ENCODE data around the gene MUSK.

MUSK gene

DNA sequence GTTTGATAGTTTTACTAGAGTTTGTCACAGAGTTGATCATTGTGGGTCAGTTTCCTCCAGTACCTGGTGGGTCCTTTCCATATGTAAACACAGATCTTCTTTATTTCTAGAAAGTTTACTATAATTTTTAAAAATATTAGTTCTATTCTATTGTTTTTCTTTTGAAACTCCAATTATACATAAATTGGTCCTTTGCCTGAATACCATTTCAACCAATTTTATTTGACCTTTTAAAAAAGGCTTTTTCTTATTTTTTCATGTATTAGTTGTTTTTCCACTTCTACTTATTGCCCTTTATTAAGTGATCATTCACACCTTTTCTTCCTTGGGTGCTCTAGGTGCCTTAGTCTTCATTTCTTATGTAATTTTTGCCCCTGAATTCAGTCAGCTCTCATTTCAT lies 33.0 kb upstream of the MUSK start:
- TF ChIP-seq, protein P1, sequence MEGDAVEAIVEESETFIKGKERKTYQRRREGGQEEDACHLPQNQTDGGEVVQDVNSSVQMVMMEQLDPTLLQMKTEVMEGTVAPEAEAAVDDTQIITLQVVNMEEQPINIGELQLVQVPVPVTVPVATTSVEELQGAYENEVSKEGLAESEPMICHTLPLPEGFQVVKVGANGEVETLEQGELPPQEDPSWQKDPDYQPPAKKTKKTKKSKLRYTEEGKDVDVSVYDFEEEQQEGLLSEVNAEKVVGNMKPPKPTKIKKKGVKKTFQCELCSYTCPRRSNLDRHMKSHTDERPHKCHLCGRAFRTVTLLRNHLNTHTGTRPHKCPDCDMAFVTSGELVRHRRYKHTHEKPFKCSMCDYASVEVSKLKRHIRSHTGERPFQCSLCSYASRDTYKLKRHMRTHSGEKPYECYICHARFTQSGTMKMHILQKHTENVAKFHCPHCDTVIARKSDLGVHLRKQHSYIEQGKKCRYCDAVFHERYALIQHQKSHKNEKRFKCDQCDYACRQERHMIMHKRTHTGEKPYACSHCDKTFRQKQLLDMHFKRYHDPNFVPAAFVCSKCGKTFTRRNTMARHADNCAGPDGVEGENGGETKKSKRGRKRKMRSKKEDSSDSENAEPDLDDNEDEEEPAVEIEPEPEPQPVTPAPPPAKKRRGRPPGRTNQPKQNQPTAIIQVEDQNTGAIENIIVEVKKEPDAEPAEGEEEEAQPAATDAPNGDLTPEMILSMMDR (IDR thresholded peaks at IDR 0.05; ENCODE audit: borderline replicate concordance, control extremely low read depth, extremely low read depth, insufficient read depth, missing control alignments): no peak
- no peak for DNase-seq (ENCODE audit: low spot score)
- in situ Hi-C loops (cut with MboI; ENCODE audit: low sequenced_read_pairs, unreplicated experiment): no loop called here

DNA sequence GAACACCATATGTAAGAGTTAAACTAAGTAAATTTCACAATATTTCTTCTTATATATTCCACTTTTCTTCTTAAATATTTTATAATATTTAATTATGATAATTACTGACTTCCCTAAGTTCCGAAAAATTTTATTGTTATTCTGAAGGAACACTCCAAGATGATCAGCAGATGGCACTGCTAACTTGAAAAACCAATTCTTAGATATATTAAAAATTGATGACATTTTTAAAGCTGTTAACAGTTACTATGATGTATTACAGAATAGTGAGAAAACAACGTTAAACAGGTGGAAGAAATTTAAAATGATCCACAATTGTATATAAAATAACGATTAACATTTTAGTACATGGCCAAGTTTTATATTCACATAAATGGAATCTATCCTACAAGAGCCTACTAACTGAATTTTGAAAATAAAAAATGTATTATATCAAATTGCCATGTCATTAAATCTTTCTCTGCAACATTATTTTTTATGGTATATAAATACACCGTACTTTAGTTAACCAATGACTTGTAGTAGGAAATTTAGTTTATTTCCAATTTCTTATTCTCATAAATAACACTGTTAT lies 30.1 kb upstream of the MUSK start:
- TF ChIP-seq, protein P1 (IDR thresholded peaks at IDR 0.05; ENCODE audit: borderline replicate concordance, control extremely low read depth, extremely low read depth, insufficient read depth, missing control alignments): no peak
- DNase-seq (ENCODE audit: low spot score): no peak

DNA sequence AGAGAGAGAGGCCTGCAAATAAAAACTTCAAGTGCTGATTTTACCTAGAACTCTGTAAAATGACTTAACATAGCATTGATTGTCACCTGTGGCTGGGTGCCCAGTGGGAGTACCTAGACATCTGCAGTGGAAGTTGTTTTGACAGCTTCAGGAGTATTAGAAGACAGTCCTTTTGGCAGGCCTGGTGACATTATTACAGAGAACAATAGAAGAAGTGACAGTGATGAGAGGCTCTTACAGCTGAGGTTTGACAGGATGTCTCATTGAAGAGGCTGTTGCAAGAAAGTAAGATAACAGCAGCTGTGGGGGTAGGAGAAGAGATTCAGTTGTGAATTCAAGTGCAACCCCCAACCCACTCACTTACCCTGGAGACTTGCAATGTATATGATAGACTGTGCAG lies 27.9 kb upstream of the MUSK start:
- no peak for DNase-seq (ENCODE audit: low spot score)
- TF ChIP-seq, protein P1 (IDR thresholded peaks at IDR 0.05; ENCODE audit: borderline replicate concordance, control extremely low read depth, extremely low read depth, insufficient read depth, missing control alignments): no peak
- in situ Hi-C loops (cut with MboI; ENCODE audit: low sequenced_read_pairs, unreplicated experiment): loop anchor here (10.0 kb wide), 1 partner anchor 654 kb away; no protein-coding TSS in a partner anchor

More for the DNA sequence above, 30.1 kb upstream of the MUSK start:
- in situ Hi-C loops (cut with MboI; ENCODE audit: low sequenced_read_pairs, unreplicated experiment): no loop called here

DNA sequence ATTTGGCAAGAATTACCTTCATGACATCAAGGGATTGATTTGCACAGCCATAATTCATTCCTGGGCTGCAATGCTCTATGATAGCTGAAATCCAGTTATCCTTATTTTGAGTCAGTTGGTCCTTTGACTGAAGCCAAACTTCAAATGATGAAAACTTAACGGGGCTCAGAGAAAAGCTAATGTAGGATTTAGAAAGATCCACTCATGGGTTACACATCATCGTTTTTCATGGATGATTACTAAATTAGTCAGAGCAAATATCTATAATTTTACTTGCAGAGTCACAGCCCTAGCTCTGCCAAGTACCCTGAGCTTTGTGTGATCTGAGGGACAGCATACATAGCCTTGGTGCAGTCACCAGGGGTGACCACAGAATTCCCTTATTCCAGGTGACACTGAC lies 27.3 kb upstream of the MUSK start:
- in situ Hi-C loops (cut with MboI; ENCODE audit: low sequenced_read_pairs, unreplicated experiment): loop anchor here (10.0 kb wide), 1 partner anchor 654 kb away; no protein-coding TSS in a partner anchor
- no peak for DNase-seq (ENCODE audit: low spot score)
- TF ChIP-seq, protein P1 (IDR thresholded peaks at IDR 0.05; ENCODE audit: borderline replicate concordance, control extremely low read depth, extremely low read depth, insufficient read depth, missing control alignments): no peak

DNA sequence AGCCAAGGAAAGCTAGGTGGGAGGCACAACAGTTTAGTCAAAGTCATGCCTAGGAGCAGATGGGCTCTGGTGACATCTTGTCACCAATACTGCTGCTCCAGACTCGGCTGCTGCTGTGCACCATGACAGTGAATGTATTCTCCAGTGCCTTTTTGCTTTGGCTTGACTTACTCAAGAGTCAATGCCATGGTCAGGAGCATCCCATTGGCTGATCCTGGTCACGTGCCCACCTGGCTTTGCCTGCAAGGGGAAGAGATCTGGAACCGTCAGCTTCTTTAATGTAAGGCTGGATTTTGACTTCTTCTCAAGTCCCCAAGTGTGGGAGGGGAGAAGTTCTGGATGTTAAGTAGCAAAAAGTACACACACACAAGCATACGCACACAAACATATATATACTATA lies 19.9 kb upstream of the MUSK start:
- TF ChIP-seq, protein P1 (IDR thresholded peaks at IDR 0.05; ENCODE audit: borderline replicate concordance, control extremely low read depth, extremely low read depth, insufficient read depth, missing control alignments): no peak
- in situ Hi-C loops (cut with MboI; ENCODE audit: low sequenced_read_pairs, unreplicated experiment): loop anchor here (10.0 kb wide), 1 partner anchor 646 kb away; no protein-coding TSS in a partner anchor
- no peak for DNase-seq (ENCODE audit: low spot score)

DNA sequence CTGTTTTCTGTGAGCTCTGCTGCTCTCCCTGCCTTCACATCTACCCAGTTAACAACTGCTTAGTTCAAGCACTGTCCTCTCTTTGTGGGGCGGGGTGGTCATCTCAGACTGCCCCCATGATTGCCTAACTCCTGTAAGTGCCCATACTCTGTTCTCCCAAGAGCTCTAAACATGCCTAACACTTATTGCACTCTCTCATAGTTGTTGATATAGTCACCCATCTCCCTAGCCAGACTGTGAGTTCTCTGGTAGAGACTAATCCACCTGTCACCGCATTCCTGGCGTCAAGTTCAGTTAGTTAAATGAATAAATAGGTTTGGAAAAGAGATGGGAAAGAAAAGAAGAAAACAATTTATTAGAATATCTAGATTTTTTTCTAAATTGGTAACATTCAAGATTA lies 18.3 kb upstream of the MUSK start:
- in situ Hi-C loops (cut with MboI; ENCODE audit: low sequenced_read_pairs, unreplicated experiment): no loop called here
- TF ChIP-seq, protein P1 (IDR thresholded peaks at IDR 0.05; ENCODE audit: borderline replicate concordance, control extremely low read depth, extremely low read depth, insufficient read depth, missing control alignments): no peak
- DNase-seq (ENCODE audit: low spot score): no peak

Data from GM13976 (cell line).